ENCODE measurements around the gene PACSIN2.

PACSIN2 gene

GRCh38 chr22:42914511-42915076, 100.4 kb downstream of the PACSIN2 start:
- DNase-seq (ENCODE audit: low read depth, low spot score), result no peak
- no peak overlapping the region for H3K27ac ChIP-seq

- H3K27ac ChIP-seq, result no peak overlapping the region
- DNase-seq (ENCODE audit: low read depth, low spot score), result no peak
Measured at GRCh38 chr22:42913874-42914510, 101.0 kb downstream of the PACSIN2 start.

GRCh38 chr22:42912059-42912458, 102.9 kb downstream of the PACSIN2 start:
- no peak overlapping the region for H3K27ac ChIP-seq
- DNase-seq (ENCODE audit: low read depth, low spot score), result no peak

- DNase-seq (ENCODE audit: low read depth, low spot score), result no peak
- no peak overlapping the region for H3K27ac ChIP-seq
Measured at GRCh38 chr22:42910221-42910942, 104.6 kb downstream of the PACSIN2 start.

- DNase-seq (ENCODE audit: low read depth, low spot score), result no peak
- no peak overlapping the region for H3K27ac ChIP-seq
Measured at GRCh38 chr22:42909363-42910058, 105.4 kb downstream of the PACSIN2 start.

GRCh38 chr22:42908374-42908746, 106.6 kb downstream of the PACSIN2 start:
- H3K27ac ChIP-seq, result no peak overlapping the region
- no peak for DNase-seq (ENCODE audit: low read depth, low spot score)

GRCh38 chr22:42907404-42908373, 107.3 kb downstream of the PACSIN2 start:
- no peak for DNase-seq (ENCODE audit: low read depth, low spot score)
- H3K27ac ChIP-seq, result no peak overlapping the region

GRCh38 chr22:42906605-42907348, 108.2 kb downstream of the PACSIN2 start:
- H3K27ac ChIP-seq, result no peak overlapping the region
- no peak for DNase-seq (ENCODE audit: low read depth, low spot score)

GRCh38 chr22:42905702-42906183, 109.2 kb downstream of the PACSIN2 start:
- H3K27ac ChIP-seq, result no peak overlapping the region
- DNase-seq (ENCODE audit: low read depth, low spot score), result no peak

- DNase-seq (ENCODE audit: low read depth, low spot score), result no peak
- H3K27ac ChIP-seq, result no peak overlapping the region
Measured at GRCh38 chr22:42905217-42905616, 109.7 kb downstream of the PACSIN2 start.

GRCh38 chr22:42904050-42904449, 110.9 kb downstream of the PACSIN2 start:
- no peak overlapping the region for H3K27ac ChIP-seq
- no peak for DNase-seq (ENCODE audit: low read depth, low spot score)

- H3K27ac ChIP-seq, result no peak overlapping the region
- no peak for DNase-seq (ENCODE audit: low read depth, low spot score)
Measured at GRCh38 chr22:42902875-42903510, 112.0 kb downstream of the PACSIN2 start.

- no peak overlapping the region for H3K27ac ChIP-seq
- DNase-seq (ENCODE audit: low read depth, low spot score), result no peak
Measured at GRCh38 chr22:42901790-42902508, 113.0 kb downstream of the PACSIN2 start.

GRCh38 chr22:42897960-42898359, 117.0 kb downstream of the PACSIN2 start:
- H3K27ac ChIP-seq, result no peak overlapping the region
- DNase-seq (ENCODE audit: low read depth, low spot score), result no peak

- no peak for DNase-seq (ENCODE audit: low read depth, low spot score)
- no peak overlapping the region for H3K27ac ChIP-seq
Measured at GRCh38 chr22:42895541-42895981, 119.4 kb downstream of the PACSIN2 start.

GRCh38 chr22:42895087-42895486, 119.9 kb downstream of the PACSIN2 start:
- no peak overlapping the region for H3K27ac ChIP-seq
- no peak for DNase-seq (ENCODE audit: low read depth, low spot score)

GRCh38 chr22:42893371-42894150, 121.4 kb downstream of the PACSIN2 start:
- no peak overlapping the region for H3K27ac ChIP-seq
- DNase-seq (ENCODE audit: low read depth, low spot score), result no peak

Data from epithelial cell of prostate (primary cell).